IMR-90 (cell line): ENCODE data around the gene SLCO3A1. TPM values are rescaled to one million over a fixed set of nuclear protein-coding genes. Genes with fewer than 3 reads are reported as not detected.

Experiments
- ATAC-seq: fragments of 200-7000 bp; cut with Tn5 transposase; 2 replicates; pipeline ENCODE4 v1.9.1; 2020; ENCODE audit warnings: low read depth, mild to moderate bottlenecking, moderate library complexity
- BruUV-seq: library from RNA; stranded (reverse); fragments of 400-500 nt; replicated peaks from 2 replicates; lab custom pipeline; 2021; lab: Mats Ljungman, UMichigan
- CTCF ChIA-PET: fragments of 300-600 bp; formaldehyde crosslinking; extraction: SDS; loops from one replicate; lab custom pipeline; 2021; ENCODE audit warnings: antibody characterized with exemption; lab: Yijun Ruan, JAX
- POLR2A ChIA-PET: fragments of 300-600 bp; sonication (Branson Sonifier 250); formaldehyde crosslinking; loops from one replicate; lab custom pipeline; 2022; ENCODE audit warnings: antibody characterized with exemption; ENCODE audit not compliant: unreplicated experiment; lab: Charles Lee
- DNase-seq: peaks from one replicate; pipeline ENCODE4 v3.0.0; 2013
- H2AFZ ChIP-seq: replicated peaks from 2 replicates; pipeline ENCODE3; 2013; ENCODE audit warnings: low read length, mild to moderate bottlenecking; ENCODE audit not compliant: poor library complexity
- H2AK5ac ChIP-seq: 2 replicates; pipeline ENCODE4 v1.6.1; 2013; ENCODE audit warnings: low read depth, low read length, inconsistent platforms
- H2AK9ac ChIP-seq: replicated peaks from 2 replicates; pipeline ENCODE3; 2013; ENCODE audit warnings: mild to moderate bottlenecking, low read depth, low read length, moderate library complexity; ENCODE audit not compliant: poor library complexity
- H2BK120ac ChIP-seq: 2 replicates; pipeline ENCODE4 v1.6.1; 2013; ENCODE audit warnings: low read depth, low read length, inconsistent platforms
- H2BK15ac ChIP-seq: 3 replicates; pipeline ENCODE4 v1.6.1; 2013; ENCODE audit warnings: low read depth, low read length, inconsistent platforms
- H2BK20ac ChIP-seq: 2 replicates; pipeline ENCODE4 v1.6.1; 2013; ENCODE audit warnings: low read depth, mild to moderate bottlenecking, inconsistent platforms, low read length, moderate library complexity
- H2BK5ac ChIP-seq: 2 replicates; pipeline ENCODE4 v1.6.1; 2013; ENCODE audit warnings: mild to moderate bottlenecking, low read depth, low read length, inconsistent platforms; ENCODE audit not compliant: poor library complexity, severe bottlenecking
- H3K14ac ChIP-seq: replicated peaks from 2 replicates; pipeline ENCODE4 v1.6.1; 2013; ENCODE audit warnings: low read depth, low read length, inconsistent platforms
- H3K18ac ChIP-seq: 2 replicates; pipeline ENCODE4 v1.6.1; 2013; ENCODE audit warnings: low read depth, low read length, control low read depth
- H3K23ac ChIP-seq: 2 replicates; pipeline ENCODE4 v1.6.1; 2013; ENCODE audit warnings: low read depth, low read length, inconsistent platforms
- H3K27ac ChIP-seq: 2 replicates; pipeline ENCODE4 v1.5.1; 2013; ENCODE audit warnings: mild to moderate bottlenecking, control low read depth, low read length; ENCODE audit not compliant: insufficient read depth
- H3K27me3 ChIP-seq: 2 replicates; pipeline ENCODE4 v1.6.1; 2013; ENCODE audit warnings: low read length; ENCODE audit not compliant: control insufficient read depth, insufficient read depth
- H3K36me3 ChIP-seq: 2 replicates; pipeline ENCODE4 v1.6.1; 2013; ENCODE audit warnings: low read length, mixed read lengths; ENCODE audit not compliant: control insufficient read depth, insufficient read depth
- H3K4ac ChIP-seq: 2 replicates; pipeline ENCODE4 v1.6.1; 2013; ENCODE audit warnings: low read depth, low read length, inconsistent platforms
- H3K4me1 ChIP-seq: 2 replicates; pipeline ENCODE4 v1.6.1; 2013; ENCODE audit warnings: low read length, mixed read lengths; ENCODE audit not compliant: control insufficient read depth, insufficient read depth
- H3K4me2 ChIP-seq: 2 replicates; pipeline ENCODE4 v1.6.1; 2013; ENCODE audit warnings: low read depth, mild to moderate bottlenecking, control low read depth, low read length, moderate library complexity
- H3K4me3 ChIP-seq: 2 replicates; pipeline ENCODE4 v1.5.1; 2013; ENCODE audit warnings: low read depth, mild to moderate bottlenecking, control low read depth, low read length, moderate library complexity; ENCODE audit not compliant: insufficient read depth
- H3K56ac ChIP-seq: 2 replicates; pipeline ENCODE4 v1.6.1; 2013; ENCODE audit warnings: low read length, inconsistent platforms; ENCODE audit not compliant: insufficient read depth; ENCODE audit errors: extremely low read depth
- H3K79me1 ChIP-seq, 2 experiments: 2 replicates each; pipeline ENCODE4 v1.6.1; 2013; ENCODE audit warnings: low read length in 2 of 2, inconsistent platforms in 1 of 2, low read depth in 1 of 2
- H3K9ac ChIP-seq: 2 replicates; pipeline ENCODE4 v1.6.1; 2013; ENCODE audit warnings: low read depth, low read length, control low read depth
- H3K9me1 ChIP-seq: 2 replicates; pipeline ENCODE4 v1.6.1; 2013; ENCODE audit warnings: low read length, inconsistent platforms; ENCODE audit not compliant: insufficient read depth
- H3K9me3 ChIP-seq: 2 replicates; pipeline ENCODE4 v1.6.1; 2013; ENCODE audit warnings: low read length; ENCODE audit not compliant: control insufficient read depth, insufficient read depth
- H4K20me1 ChIP-seq: 2 replicates; pipeline ENCODE4 v1.6.1; 2013; ENCODE audit warnings: low read length, inconsistent platforms; ENCODE audit not compliant: insufficient read depth
- H4K5ac ChIP-seq: 2 replicates; pipeline ENCODE4 v1.6.1; 2013; ENCODE audit warnings: mild to moderate bottlenecking, low read depth, low read length, control low read depth
- H4K8ac ChIP-seq, 2 experiments: 2 replicates each; pipeline ENCODE4 v1.6.1; 2013; ENCODE audit warnings: low read depth in 2 of 2, low read length in 2 of 2, control low read depth in 1 of 2, inconsistent platforms in 1 of 2
- H4K91ac ChIP-seq: 2 replicates; pipeline ENCODE4 v1.6.1; 2013; ENCODE audit warnings: low read depth, low read length, inconsistent platforms; ENCODE audit not compliant: insufficient read depth
- MAFK ChIP-seq: IDR thresholded peaks from 2 replicates; pipeline ENCODE4 v1.6.1; 2012; ENCODE audit warnings: low read depth, low read length, improper control_type of control experiment
- WGBS, 2 experiments: methylation state at CpG; one replicate each; pipeline versions ENCODE4 v1.1.5 to v1.1.7; 2013; ENCODE audit warnings: missing lambda C conversion rate in 2 of 2; ENCODE audit not compliant: insufficient read length in 1 of 2; ENCODE audit errors: extremely low coverage in 2 of 2; 5-methylcytosine and 5-hydroxymethylcytosine counted together
- dilution Hi-C: fragments of 300-500 bp; cut with HindIII; formaldehyde crosslinking; loops from one replicate; pipeline ENCODE4 v1.14.3; 2018; ENCODE audit warnings: low sequenced_read_pairs; ENCODE audit not compliant: unreplicated experiment
- in situ Hi-C: fragments of 300-500 bp; cut with MboI; formaldehyde crosslinking; loops from 3 replicates; pipeline ENCODE4 v1.14.3; 2019; ENCODE audit warnings: low sequenced_read_pairs, inconsistent platforms, mixed read lengths
- intact Hi-C: fragments of 100-400 bp; cut with micrococcal nuclease; formaldehyde crosslinking; loops from 2 replicates; pipeline ENCODE4 v1.10.0; 2022
- polyA plus RNA-seq, 3 experiments: library from polyadenylated mRNA; depleted of rRNA; stranded (reverse); fragments of >200 nt; gene quantifications; 2 replicates each; pipeline ENCODE4 v1.2.3, GENCODE V29; 2012; ENCODE audit warnings: low replicate concordance in 1 of 3
- total RNA-seq: library from RNA; depleted of rRNA; stranded (reverse); fragments of >200 nt; gene quantifications from 2 replicates; pipeline ENCODE4 v1.2.3, GENCODE V29; 2012

Gene SLCO3A1
- total and polyA plus RNA-seq, 2 of the 4 experiments (the other 2 are of a cell fraction): 4.7 to 8.1 TPM

GRCh38 chr15:92071045-92071634 is 217.6 kb downstream of the SLCO3A1 start:
- Histone ChIP-seq H3K56ac (no peak overlapping the region), H4K8ac (no peak overlapping the region), H2BK20ac (no peak overlapping the region), H3K4me3 (no peak overlapping the region), H3K79me1 (no peaks in the 10 kb centered on the region), H4K91ac (no peak overlapping the region), H3K9me1 (peaks cover 4% of the 10 kb centered on the region; the same call in 1 of the 2 replicates), H3K4me1 (peaks cover 2% of the 10 kb centered on the region; the same call in 1 of the 2 replicates), H3K9ac (no peak overlapping the region), H2BK15ac (no peak overlapping the region), H4K5ac (no peak overlapping the region), H2BK120ac (no peak overlapping the region), H3K36me3 (no peaks in the 10 kb centered on the region), H3K27ac (no peak overlapping the region), H4K20me1 (no peaks in the 10 kb centered on the region), H2AFZ (no peak overlapping the region), H3K9me3 (no peaks in the 10 kb centered on the region), H2AK5ac (no peak overlapping the region), H3K23ac (no peak overlapping the region), H3K27me3 (no peaks in the 10 kb centered on the region), H3K14ac (no peak overlapping the region), H3K18ac (no peak overlapping the region), H2AK9ac (no peak overlapping the region), H2BK5ac (no peak overlapping the region), H3K4ac (no peak overlapping the region), H3K4me2 (no peak overlapping the region)
- 75% methylated on average over 7 of the region's 12 CpGs; no CpG with 5 or more reads in 1 of the 2 experiments for WGBS, 2 experiments
- TF ChIP-seq MAFK: no peak
- BruUV-seq: no TSS peak
- dilution Hi-C loops (no loop called here), in situ Hi-C loops (loop anchor here (5.0 to 10.0 kb wide), 2 partner anchors 224 to 366 kb away; no protein-coding TSS in a partner anchor), intact Hi-C loops (loop anchor here (10.0 kb wide), 1 partner anchor 126 kb away; no protein-coding TSS in a partner anchor)
- DNase-seq: no peak
- ChIA-PET POLR2A (no interaction called here), CTCF (no interaction called here)
- no peak for ATAC-seq
